AG09309 (cell line): ENCODE results near the gene CNOT6L.

Experiments
- DNase-seq: peaks from one replicate; pipeline ENCODE4 v3.0.0-alpha.2; 2010; ENCODE audit warnings: low read depth
- H3K4me3 ChIP-seq: 2 replicates; pipeline ENCODE4 v1.5.1; 2011; ENCODE audit warnings: mild to moderate bottlenecking, low read depth, low read length, moderate library complexity; ENCODE audit not compliant: control insufficient read depth
- TF ChIP-seq, protein P1 (sequence below): IDR thresholded peaks from 2 replicates; pipeline ENCODE4 v1.5.1; 2011; ENCODE audit warnings: mild to moderate bottlenecking, low read depth, low read length, inconsistent platforms; ENCODE audit not compliant: insufficient read depth, control insufficient read depth; ENCODE audit errors: missing control alignments

The CNOT6L gene

DNA sequence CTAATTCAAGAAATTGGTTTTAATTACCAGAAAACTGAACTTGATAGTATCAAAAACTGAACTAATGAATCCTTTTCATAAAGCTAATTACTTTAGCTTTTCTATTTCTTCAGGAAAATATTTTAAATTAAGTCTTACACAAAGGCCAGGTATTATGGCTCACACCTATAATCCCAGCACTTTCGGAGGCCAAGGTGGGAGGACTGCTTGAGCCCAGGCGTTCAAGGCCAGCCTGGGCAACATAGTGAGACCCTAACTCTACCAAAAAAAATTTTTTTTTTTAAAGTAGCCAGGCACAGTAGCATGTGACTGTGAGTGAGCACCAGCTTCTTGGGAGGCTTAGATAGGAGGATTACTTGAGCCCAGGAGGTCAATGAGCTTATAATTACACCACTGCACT is 19.1 kb downstream of the CNOT6L start:
- DNase-seq: no peak
- no peak overlapping the region for H3K4me3 ChIP-seq
- TF ChIP-seq, protein P1, sequence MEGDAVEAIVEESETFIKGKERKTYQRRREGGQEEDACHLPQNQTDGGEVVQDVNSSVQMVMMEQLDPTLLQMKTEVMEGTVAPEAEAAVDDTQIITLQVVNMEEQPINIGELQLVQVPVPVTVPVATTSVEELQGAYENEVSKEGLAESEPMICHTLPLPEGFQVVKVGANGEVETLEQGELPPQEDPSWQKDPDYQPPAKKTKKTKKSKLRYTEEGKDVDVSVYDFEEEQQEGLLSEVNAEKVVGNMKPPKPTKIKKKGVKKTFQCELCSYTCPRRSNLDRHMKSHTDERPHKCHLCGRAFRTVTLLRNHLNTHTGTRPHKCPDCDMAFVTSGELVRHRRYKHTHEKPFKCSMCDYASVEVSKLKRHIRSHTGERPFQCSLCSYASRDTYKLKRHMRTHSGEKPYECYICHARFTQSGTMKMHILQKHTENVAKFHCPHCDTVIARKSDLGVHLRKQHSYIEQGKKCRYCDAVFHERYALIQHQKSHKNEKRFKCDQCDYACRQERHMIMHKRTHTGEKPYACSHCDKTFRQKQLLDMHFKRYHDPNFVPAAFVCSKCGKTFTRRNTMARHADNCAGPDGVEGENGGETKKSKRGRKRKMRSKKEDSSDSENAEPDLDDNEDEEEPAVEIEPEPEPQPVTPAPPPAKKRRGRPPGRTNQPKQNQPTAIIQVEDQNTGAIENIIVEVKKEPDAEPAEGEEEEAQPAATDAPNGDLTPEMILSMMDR: no peak

DNA sequence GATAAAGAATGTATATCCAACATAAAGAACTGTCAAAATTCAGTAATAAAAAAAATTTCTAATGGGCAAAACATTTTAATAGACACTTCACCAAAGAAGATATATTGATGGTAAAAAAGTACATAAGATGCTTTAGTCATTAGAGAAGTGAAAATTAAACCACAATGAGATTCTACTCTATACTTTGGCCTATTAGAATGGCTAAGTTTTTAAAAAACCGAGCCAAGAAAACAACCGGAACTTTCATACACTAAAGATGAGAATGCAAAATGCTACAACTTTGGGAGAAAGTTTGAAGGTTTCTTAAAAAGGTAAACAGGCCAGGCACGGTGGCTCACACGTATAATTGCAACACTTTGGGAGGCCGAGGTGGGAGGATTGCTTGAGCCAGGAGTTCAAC is 20.8 kb downstream of the CNOT6L start:
- TF ChIP-seq, protein P1: no peak
- DNase-seq: no peak
- no peak overlapping the region for H3K4me3 ChIP-seq

DNA sequence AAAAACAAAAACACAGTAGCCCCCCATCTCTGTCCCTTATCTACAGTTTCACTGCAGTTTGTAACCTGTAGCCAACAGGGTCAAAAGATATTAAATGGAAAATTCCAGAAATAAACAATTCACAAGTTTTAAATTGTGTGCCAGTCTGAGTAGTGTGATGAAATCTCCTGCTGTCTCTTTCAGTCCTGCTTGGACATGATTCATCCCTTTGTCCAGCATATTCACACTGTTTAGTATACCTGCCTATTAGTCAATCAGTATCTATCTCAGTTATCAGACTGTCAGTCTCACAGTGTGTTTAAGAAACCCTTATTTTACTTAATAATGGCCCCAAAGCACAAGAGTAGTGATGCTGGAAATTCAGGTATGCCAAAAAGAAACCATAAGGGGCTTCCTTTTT is 21.9 kb downstream of the CNOT6L start:
- no peak for DNase-seq
- no peak overlapping the region for H3K4me3 ChIP-seq
- TF ChIP-seq, protein P1: no peak

GRCh38 chr4:77795326-77795725 is 23.8 kb downstream of the CNOT6L start:
- no peak for DNase-seq
- TF ChIP-seq, protein P1: no peak

DNA sequence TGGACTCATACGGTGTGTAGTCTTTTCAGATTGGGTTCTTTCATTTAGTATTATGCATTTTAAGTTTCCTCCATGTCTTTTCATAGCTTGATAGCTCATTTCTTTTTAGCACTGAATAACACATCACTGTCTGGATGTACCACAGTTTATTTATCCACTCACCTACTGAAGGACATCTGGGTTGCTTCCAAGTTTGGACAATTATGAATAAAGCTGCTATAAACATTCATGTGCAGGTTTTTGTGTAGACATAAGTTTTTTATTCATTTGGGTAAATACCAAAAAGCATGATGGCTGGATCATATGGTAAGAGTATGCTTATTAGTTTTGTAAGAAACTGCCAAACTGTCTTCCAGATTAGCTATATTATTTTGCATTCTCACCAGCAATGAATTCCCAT is 29.0 kb downstream of the CNOT6L start:
- DNase-seq: no peak
- H3K4me3 ChIP-seq: no peak overlapping the region
- TF ChIP-seq, protein P1: no peak

More at GRCh38 chr4:77795326-77795725, 23.8 kb downstream of the CNOT6L start:
- no peak overlapping the region for H3K4me3 ChIP-seq

GRCh38 chr4:77788990-77789389 is 30.2 kb downstream of the CNOT6L start:
- TF ChIP-seq, protein P1: no peak
- no peak overlapping the region for H3K4me3 ChIP-seq
- no peak for DNase-seq

DNA sequence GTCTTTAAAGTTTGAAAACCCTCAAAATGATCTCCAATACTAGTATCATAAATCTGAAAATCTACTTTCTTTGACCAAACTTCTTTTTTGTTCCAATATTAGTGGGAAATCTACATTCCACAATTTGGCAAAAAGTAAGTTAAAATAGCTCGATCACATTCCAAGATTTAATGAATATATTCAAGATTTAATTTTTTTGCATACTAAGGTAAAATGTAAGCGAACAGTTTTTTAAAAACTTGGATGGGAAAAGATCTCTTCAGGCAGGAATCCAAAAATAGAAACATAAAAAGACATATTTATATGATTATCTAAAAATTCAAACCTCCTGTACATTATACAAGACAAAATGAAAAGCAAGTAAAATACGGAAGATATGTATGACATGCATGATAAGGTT is 31.2 kb downstream of the CNOT6L start:
- H3K4me3 ChIP-seq: no peak overlapping the region
- TF ChIP-seq, protein P1: no peak
- no peak for DNase-seq
